ENCODE results near the gene ASTN2.
A peak's percentile ranks its signal among the peaks of the same experiment; 100 is the strongest.

Gene ASTN2

GRCh38 chr9:116749176-116749575, 665.7 kb downstream of the ASTN2 start:
- H3K4me3 Mint-ChIP-seq = no peak overlapping the region
- H3K27ac Mint-ChIP-seq = no peak overlapping the region
- H3K9me3 Mint-ChIP-seq = no peaks in the 10 kb centered on the region
- DNase-seq = no peak
- H3K36me3 Mint-ChIP-seq (ENCODE audit: insufficient read depth) = no peaks in the 10 kb centered on the region
- no peak for ATAC-seq (replicated peaks)
- peaks cover 0 to 5% of the 10 kb centered on the region in 2 donors for H3K4me1 Mint-ChIP-seq (ENCODE audit: low read depth in 2 of 2)
- peaks cover 38 to 45% of the 10 kb centered on the region in 2 donors for H3K27me3 Mint-ChIP-seq

GRCh38 chr9:116741742-116742141, 673.1 kb downstream of the ASTN2 start:
- Mint-ChIP-seq H3K27me3 (peaks cover 32 to 38% of the 10 kb centered on the region in 2 donors), H3K4me1 (ENCODE audit: low read depth in 2 of 2) (peaks cover 4 to 5% of the 10 kb centered on the region in 2 donors), H3K27ac (no peak overlapping the region), H3K36me3 (ENCODE audit: insufficient read depth) (no peaks in the 10 kb centered on the region), H3K4me3 (no peak overlapping the region), H3K9me3 (no peaks in the 10 kb centered on the region)
- ATAC-seq (replicated peaks) (no peak), DNase-seq (no peak)

- Mint-ChIP-seq H3K27me3 (peaks cover 32 to 38% of the 10 kb centered on the region in 2 donors), H3K36me3 (ENCODE audit: insufficient read depth) (no peaks in the 10 kb centered on the region), H3K4me3 (no peak overlapping the region), H3K27ac (no peak overlapping the region), H3K4me1 (ENCODE audit: low read depth in 2 of 2) (peaks cover 5 to 7% of the 10 kb centered on the region in 2 donors), H3K9me3 (no peaks in the 10 kb centered on the region)
- ATAC-seq (replicated peaks) (no peak), DNase-seq (no peak)
Measured at GRCh38 chr9:116741086-116741740, 673.6 kb downstream of the ASTN2 start.

- peak; percentile 10 to 30 (median 13) for DNase-seq
- peaks cover 17 to 61% of the 10 kb centered on the region in 2 donors for H3K27me3 Mint-ChIP-seq
- H3K4me1 Mint-ChIP-seq (ENCODE audit: low read depth in 2 of 2) = peaks cover 5 to 7% of the 10 kb centered on the region in 2 donors
- H3K27ac Mint-ChIP-seq = no peak overlapping the region
- ATAC-seq (replicated peaks) = no peak
- H3K36me3 Mint-ChIP-seq (ENCODE audit: insufficient read depth) = no peaks in the 10 kb centered on the region
- H3K4me3 Mint-ChIP-seq = peak overlapping the region in 1 of 2 donors; percentile 9
- H3K9me3 Mint-ChIP-seq = no peaks in the 10 kb centered on the region
Measured at GRCh38 chr9:116737152-116737546, 677.7 kb downstream of the ASTN2 start.

- H3K9me3 Mint-ChIP-seq = no peaks in the 10 kb centered on the region
- peaks cover 17 to 63% of the 10 kb centered on the region in 2 donors for H3K27me3 Mint-ChIP-seq
- no peak for ATAC-seq (replicated peaks)
- no peak for DNase-seq
- H3K4me3 Mint-ChIP-seq = peak overlapping the region in 1 of 2 donors; percentile 9
- H3K4me1 Mint-ChIP-seq (ENCODE audit: low read depth in 2 of 2) = peaks cover 5 to 7% of the 10 kb centered on the region in 2 donors
- no peaks in the 10 kb centered on the region for H3K36me3 Mint-ChIP-seq (ENCODE audit: insufficient read depth)
- no peak overlapping the region for H3K27ac Mint-ChIP-seq
Measured at GRCh38 chr9:116736399-116737151, 678.3 kb downstream of the ASTN2 start.

- ATAC-seq (replicated peaks) (no peak), DNase-seq (no peak)
- no peaks in the 10 kb centered on the region for H3K9me3 Mint-ChIP-seq
- peaks cover 5 to 7% of the 10 kb centered on the region in 2 donors for H3K4me1 Mint-ChIP-seq (ENCODE audit: low read depth in 2 of 2)
- no peaks in the 10 kb centered on the region for H3K36me3 Mint-ChIP-seq (ENCODE audit: insufficient read depth)
- no peak overlapping the region for H3K27ac Mint-ChIP-seq
- H3K4me3 Mint-ChIP-seq = no peak overlapping the region
- peaks cover 16 to 62% of the 10 kb centered on the region in 2 donors for H3K27me3 Mint-ChIP-seq
Measured at GRCh38 chr9:116733010-116733641, 681.7 kb downstream of the ASTN2 start.

GRCh38 chr9:116726602-116727001, 688.3 kb downstream of the ASTN2 start:
- ATAC-seq (replicated peaks) (no peak), DNase-seq (no peak)
- Mint-ChIP-seq H3K36me3 (ENCODE audit: insufficient read depth) (peaks cover 3% of the 10 kb centered on the region), H3K4me1 (ENCODE audit: low read depth in 2 of 2) (no peaks in the 10 kb centered on the region), H3K27me3 (peaks cover 6 to 37% of the 10 kb centered on the region in 2 donors), H3K9me3 (no peaks in the 10 kb centered on the region), H3K27ac (no peak overlapping the region), H3K4me3 (no peak overlapping the region)

GRCh38 chr9:116724123-116724522, 690.7 kb downstream of the ASTN2 start:
- Mint-ChIP-seq H3K27me3 (peaks cover 3 to 40% of the 10 kb centered on the region in 2 donors), H3K4me1 (ENCODE audit: low read depth in 2 of 2) (no peaks in the 10 kb centered on the region), H3K4me3 (no peak overlapping the region), H3K9me3 (no peaks in the 10 kb centered on the region), H3K27ac (no peak overlapping the region), H3K36me3 (ENCODE audit: insufficient read depth) (peaks cover 3% of the 10 kb centered on the region)
- DNase-seq (no peak), ATAC-seq (replicated peaks) (no peak)

- ATAC-seq (replicated peaks) (no peak), DNase-seq (no peak)
- H3K27ac Mint-ChIP-seq = no peak overlapping the region
- peaks cover 0 to 23% of the 10 kb centered on the region in 2 donors for H3K27me3 Mint-ChIP-seq
- no peaks in the 10 kb centered on the region for H3K9me3 Mint-ChIP-seq
- H3K4me1 Mint-ChIP-seq (ENCODE audit: low read depth in 2 of 2) = no peaks in the 10 kb centered on the region
- peaks cover 3% of the 10 kb centered on the region for H3K36me3 Mint-ChIP-seq (ENCODE audit: insufficient read depth)
- no peak overlapping the region for H3K4me3 Mint-ChIP-seq
Measured at GRCh38 chr9:116721944-116722343, 692.9 kb downstream of the ASTN2 start.

- Mint-ChIP-seq H3K4me3 (no peak overlapping the region), H3K4me1 (ENCODE audit: low read depth in 2 of 2) (no peaks in the 10 kb centered on the region), H3K36me3 (ENCODE audit: insufficient read depth) (peaks cover 3% of the 10 kb centered on the region), H3K27me3 (peaks cover 0 to 22% of the 10 kb centered on the region in 2 donors), H3K27ac (no peak overlapping the region), H3K9me3 (no peaks in the 10 kb centered on the region)
- no peak for DNase-seq
- no peak for ATAC-seq (replicated peaks)
Measured at GRCh38 chr9:116721411-116721810, 693.4 kb downstream of the ASTN2 start.

- Mint-ChIP-seq H3K4me1 (ENCODE audit: low read depth in 2 of 2) (no peaks in the 10 kb centered on the region), H3K27ac (no peak overlapping the region), H3K27me3 (peaks cover 0 to 22% of the 10 kb centered on the region in 2 donors), H3K4me3 (no peak overlapping the region), H3K9me3 (no peaks in the 10 kb centered on the region), H3K36me3 (ENCODE audit: insufficient read depth) (peaks cover 3% of the 10 kb centered on the region)
- DNase-seq (no peak), ATAC-seq (replicated peaks) (no peak)
Measured at GRCh38 chr9:116720111-116720510, 694.7 kb downstream of the ASTN2 start.

GRCh38 chr9:116718111-116718510, 696.7 kb downstream of the ASTN2 start:
- Mint-ChIP-seq H3K9me3 (no peaks in the 10 kb centered on the region), H3K4me1 (ENCODE audit: low read depth in 2 of 2) (no peaks in the 10 kb centered on the region), H3K27ac (no peak overlapping the region), H3K4me3 (no peak overlapping the region), H3K27me3 (peaks cover 0 to 7% of the 10 kb centered on the region in 2 donors), H3K36me3 (ENCODE audit: insufficient read depth) (peaks cover 3% of the 10 kb centered on the region)
- ATAC-seq (replicated peaks) = no peak
- no peak for DNase-seq

GRCh38 chr9:116717150-116717549, 697.7 kb downstream of the ASTN2 start:
- Mint-ChIP-seq H3K27me3 (peaks cover 0 to 7% of the 10 kb centered on the region in 2 donors), H3K4me3 (no peak overlapping the region), H3K9me3 (no peaks in the 10 kb centered on the region), H3K36me3 (ENCODE audit: insufficient read depth) (no peaks in the 10 kb centered on the region), H3K4me1 (ENCODE audit: low read depth in 2 of 2) (no peaks in the 10 kb centered on the region), H3K27ac (no peak overlapping the region)
- DNase-seq (no peak), ATAC-seq (replicated peaks) (no peak)
